ENCODE measurements around the gene NMT2.

DNA sequence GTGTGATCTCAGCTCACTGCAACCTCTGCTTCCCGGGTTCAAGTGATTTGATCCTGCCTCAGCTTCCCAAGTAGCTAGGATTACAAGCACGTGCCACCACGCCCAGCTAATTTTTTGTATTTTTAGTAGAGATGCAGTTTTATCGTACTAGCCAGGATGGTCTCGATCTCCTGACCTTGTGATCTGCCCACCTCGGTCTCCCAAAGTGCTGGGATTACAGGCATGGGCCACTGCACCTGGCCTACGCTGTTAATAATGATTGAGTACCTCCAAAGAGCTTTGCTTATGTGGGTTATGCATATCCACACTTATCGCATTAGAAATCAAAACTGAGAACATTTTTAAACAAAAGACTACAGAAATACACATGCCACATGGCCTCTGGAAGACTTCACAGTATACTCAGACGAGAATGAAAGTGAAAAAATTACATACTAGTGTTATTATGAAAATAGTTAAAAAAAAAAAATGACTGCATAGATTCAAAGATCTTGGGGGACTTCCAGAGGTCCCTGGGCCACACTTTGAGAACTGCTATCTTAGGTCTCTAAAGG lies 45.9 kb downstream of the NMT2 start:
- no peak for TF ChIP-seq FOXA1 (IDR thresholded peaks at IDR 0.05)
- TF ChIP-seq, protein P1, sequence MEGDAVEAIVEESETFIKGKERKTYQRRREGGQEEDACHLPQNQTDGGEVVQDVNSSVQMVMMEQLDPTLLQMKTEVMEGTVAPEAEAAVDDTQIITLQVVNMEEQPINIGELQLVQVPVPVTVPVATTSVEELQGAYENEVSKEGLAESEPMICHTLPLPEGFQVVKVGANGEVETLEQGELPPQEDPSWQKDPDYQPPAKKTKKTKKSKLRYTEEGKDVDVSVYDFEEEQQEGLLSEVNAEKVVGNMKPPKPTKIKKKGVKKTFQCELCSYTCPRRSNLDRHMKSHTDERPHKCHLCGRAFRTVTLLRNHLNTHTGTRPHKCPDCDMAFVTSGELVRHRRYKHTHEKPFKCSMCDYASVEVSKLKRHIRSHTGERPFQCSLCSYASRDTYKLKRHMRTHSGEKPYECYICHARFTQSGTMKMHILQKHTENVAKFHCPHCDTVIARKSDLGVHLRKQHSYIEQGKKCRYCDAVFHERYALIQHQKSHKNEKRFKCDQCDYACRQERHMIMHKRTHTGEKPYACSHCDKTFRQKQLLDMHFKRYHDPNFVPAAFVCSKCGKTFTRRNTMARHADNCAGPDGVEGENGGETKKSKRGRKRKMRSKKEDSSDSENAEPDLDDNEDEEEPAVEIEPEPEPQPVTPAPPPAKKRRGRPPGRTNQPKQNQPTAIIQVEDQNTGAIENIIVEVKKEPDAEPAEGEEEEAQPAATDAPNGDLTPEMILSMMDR (IDR thresholded peaks at IDR 0.05; ENCODE audit: low read depth, low read length, missing input control): no peak
- no peak for TF ChIP-seq RAD21 (IDR thresholded peaks at IDR 0.05)
- TF ChIP-seq REST (IDR thresholded peaks at IDR 0.05): no peak
- TF ChIP-seq, protein P2, sequence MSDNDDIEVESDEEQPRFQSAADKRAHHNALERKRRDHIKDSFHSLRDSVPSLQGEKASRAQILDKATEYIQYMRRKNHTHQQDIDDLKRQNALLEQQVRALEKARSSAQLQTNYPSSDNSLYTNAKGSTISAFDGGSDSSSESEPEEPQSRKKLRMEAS (IDR thresholded peaks at IDR 0.05): no peak
- TF ChIP-seq YY1 (IDR thresholded peaks at IDR 0.05): no peak
- TF ChIP-seq JUND (IDR thresholded peaks at IDR 0.05): no peak
- TF ChIP-seq ZBTB33 (IDR thresholded peaks at IDR 0.05): no peak
- no peak for TF ChIP-seq NR2F2 (IDR thresholded peaks at IDR 0.05)
- no peak for TF ChIP-seq ATF3 (IDR thresholded peaks at IDR 0.05)
- TF ChIP-seq EGR1 (IDR thresholded peaks at IDR 0.05; ENCODE audit: low read depth in 2 of 2): no peak
- no peak for TF ChIP-seq GABPA (IDR thresholded peaks at IDR 0.05 in 1 of 2, conservative IDR thresholded peaks at IDR 0.05 in 1 of 2)
- TF ChIP-seq TAF1 (conservative IDR thresholded peaks at IDR 0.05): no peak
- TF ChIP-seq RXRA (IDR thresholded peaks at IDR 0.05): no peak
